HCT116 (cell line): ENCODE measurements around the gene GPR32. TPM values are rescaled to one million over a fixed set of nuclear protein-coding genes. Genes with fewer than 3 reads are reported as not detected.

Source experiments
- ATAC-seq: fragments of 200-7000 bp; cut with Tn5 transposase; 2 replicates; pipeline ENCODE4 v1.9.1; 2020; ENCODE audit warnings: mild to moderate bottlenecking, moderate library complexity
- BruUV-seq: library from RNA; stranded (reverse); fragments of 400-500 nt; replicated peaks from 2 replicates; lab custom pipeline; 2021; lab: Mats Ljungman, UMichigan
- CTCF ChIA-PET: fragments of 300-600 bp; sonication (Branson Sonifier 250); formaldehyde crosslinking; loops from one replicate; lab custom pipeline; 2021; ENCODE audit warnings: antibody characterized with exemption; lab: Charles Lee
- POLR2A ChIA-PET: fragments of 300-600, 350-600 bp; sonication (Branson Sonifier 250); formaldehyde crosslinking; loops from one replicate; lab custom pipeline; 2021; ENCODE audit warnings: antibody characterized with exemption; lab: Charles Lee
- RAD21 ChIA-PET, 2 experiments: fragments of 300-600 bp; sonication (Branson Sonifier 250); formaldehyde crosslinking; loops; one replicate each; lab custom pipeline; 2023; ENCODE audit warnings: low total read pairs in 2 of 2; ENCODE audit not compliant: uncharacterized antibody in 2 of 2, unreplicated experiment in 2 of 2, low non-redundant PET in 1 of 2; lab: Charles Lee
- DNase-seq: peaks from one replicate; pipeline ENCODE4 v3.0.0-alpha.2; 2010; ENCODE audit warnings: low read depth, low spot score
- H2AFZ ChIP-seq: fragments of 200-600 bp; shearing (Covaris generic), sonication (generic); 2 replicates; pipeline ENCODE4 v1.6.1; 2017; ENCODE audit warnings: low read depth, mixed run types, mixed read lengths, antibody characterized with exemption, low read length; ENCODE audit not compliant: poor library complexity, severe bottlenecking
- H3K27ac ChIP-seq: 2 replicates; pipeline ENCODE4 v1.5.1; 2012; ENCODE audit warnings: low read depth, low read length
- H3K27me3 ChIP-seq: fragments of 200-600 bp; sonication (generic); 2 replicates; pipeline ENCODE4 v1.6.1; 2016; ENCODE audit warnings: mixed run types, low read length, mixed read lengths; ENCODE audit not compliant: insufficient read depth
- H3K36me3 ChIP-seq, 2 experiments: fragments of 200-500 bp in 1 of 2; fragments of 200-600 bp in 1 of 2; sonication (Bioruptor generic) in 1 of 2; sonication (generic) in 1 of 2; 2 replicates each; pipeline versions ENCODE4 v1.5.1 to v1.6.1; 2014 to 2016; ENCODE audit warnings: low read length in 2 of 2, inconsistent platforms in 1 of 2, mixed read lengths in 1 of 2, mixed run types in 1 of 2; ENCODE audit not compliant: insufficient read depth in 2 of 2, control insufficient read depth in 1 of 2
- H3K4me1 ChIP-seq, 2 experiments: fragments of 200-600 bp in 1 of 2; sonication (generic) in 1 of 2; 2 replicates each; pipeline versions ENCODE4 v1.5.1 to v1.6.1; 2012 to 2017; ENCODE audit warnings: low read length in 2 of 2, inconsistent platforms in 1 of 2, mild to moderate bottlenecking in 1 of 2, mixed read lengths in 1 of 2, mixed run types in 1 of 2, moderate library complexity in 1 of 2; ENCODE audit not compliant: insufficient read depth in 2 of 2, control insufficient read depth in 1 of 2
- H3K4me2 ChIP-seq: fragments of 200-600 bp; sonication (generic); 2 replicates; pipeline ENCODE4 v1.6.1; 2017; ENCODE audit warnings: mixed run types, low read length, mixed read lengths
- H3K4me3 ChIP-seq, 2 experiments: fragments of 200-600 bp in 1 of 2; sonication (generic) in 1 of 2; replicated peaks in 1 of 2; 2 replicates each; pipeline ENCODE4 v1.5.1; 2011 to 2016; ENCODE audit warnings: low read length in 2 of 2, control low read depth in 1 of 2, low read depth in 1 of 2, mild to moderate bottlenecking in 1 of 2, mixed read lengths in 1 of 2, mixed run types in 1 of 2
- H3K79me2 ChIP-seq: fragments of 200-600 bp; sonication (generic); 2 replicates; pipeline ENCODE4 v1.6.1; 2017; ENCODE audit warnings: mild to moderate bottlenecking, mixed run types, low read length, moderate library complexity, mixed read lengths; ENCODE audit not compliant: insufficient read depth
- H3K9ac ChIP-seq: fragments of 200-600 bp; sonication (generic); 2 replicates; pipeline ENCODE4 v1.6.1; 2016; ENCODE audit warnings: low read length, mixed read lengths
- H3K9me2 ChIP-seq: fragments of 200-600 bp; sonication (generic), shearing (Covaris generic); 2 replicates; pipeline ENCODE4 v1.6.1; 2017; ENCODE audit warnings: mixed run types, mild to moderate bottlenecking, moderate library complexity; ENCODE audit not compliant: insufficient read depth
- H3K9me3 ChIP-seq, 2 experiments: fragments of 200-500 bp in 1 of 2; fragments of 200-600 bp in 1 of 2; sonication (Bioruptor generic) in 1 of 2; sonication (generic) in 1 of 2; 2 replicates each; pipeline ENCODE4 v1.6.1; 2014 to 2017; ENCODE audit warnings: low read length in 2 of 2, mixed read lengths in 2 of 2, inconsistent platforms in 1 of 2, low read depth in 1 of 2, mild to moderate bottlenecking in 1 of 2, mixed run types in 1 of 2, moderate library complexity in 1 of 2; ENCODE audit not compliant: control insufficient read depth in 1 of 2, insufficient read depth in 1 of 2
- H4K20me1 ChIP-seq: fragments of 200-600 bp; sonication (generic), shearing (Covaris generic); 2 replicates; pipeline ENCODE4 v1.6.1; 2017; ENCODE audit warnings: mixed run types, mild to moderate bottlenecking, moderate library complexity; ENCODE audit not compliant: insufficient read depth
- CBX3 ChIP-seq: IDR thresholded peaks from 2 replicates; pipeline ENCODE4 v1.6.1; 2012; ENCODE audit warnings: low read depth
- CEBPB ChIP-seq: IDR thresholded peaks from 2 replicates; pipeline ENCODE4 v1.6.1; 2012; ENCODE audit warnings: low read depth
- EGR1 ChIP-seq: IDR thresholded peaks from 2 replicates; pipeline ENCODE4 v1.6.1; 2012; ENCODE audit warnings: low read depth
- ELF1 ChIP-seq: IDR thresholded peaks from 2 replicates; pipeline ENCODE4 v1.6.1; 2012; ENCODE audit warnings: low read depth, borderline replicate concordance
- EZH2 ChIP-seq: fragments of 200-600 bp; sonication (generic); IDR thresholded peaks from 2 replicates; pipeline ENCODE4 v1.6.1; 2017; ENCODE audit warnings: antibody characterized with exemption, mixed run types
- JUND ChIP-seq: IDR thresholded peaks from 2 replicates; pipeline ENCODE4 v1.6.1; 2012
- POLR2A ChIP-seq: IDR thresholded peaks from 2 replicates; pipeline ENCODE4 v1.7.0; 2011; ENCODE audit warnings: borderline replicate concordance; ENCODE audit not compliant: insufficient read depth, insufficient read length; ENCODE audit errors: extremely low read depth
- POLR2AphosphoS5 ChIP-seq: IDR thresholded peaks from 2 replicates; pipeline ENCODE4 v1.6.1; 2011; ENCODE audit warnings: mild to moderate bottlenecking, low read depth, low read length, moderate library complexity
- SIN3A ChIP-seq: IDR thresholded peaks from 2 replicates; pipeline ENCODE4 v1.6.1; 2012; ENCODE audit warnings: low read depth
- SP1 ChIP-seq: IDR thresholded peaks from 2 replicates; pipeline ENCODE4 v1.6.1; 2012; ENCODE audit warnings: low read depth
- TCF7L2 ChIP-seq: IDR thresholded peaks from 2 replicates; pipeline ENCODE4 v1.7.0; 2011; ENCODE audit warnings: borderline replicate concordance, inconsistent platforms; ENCODE audit not compliant: insufficient read depth, insufficient read length; ENCODE audit errors: extremely low read depth
- YY1 ChIP-seq: IDR thresholded peaks from 2 replicates; pipeline ENCODE4 v1.6.1; 2011; ENCODE audit warnings: low read length, low read depth, moderate library complexity, mild to moderate bottlenecking; ENCODE audit not compliant: insufficient replicate concordance; ENCODE audit errors: extremely low read depth
- ZFX ChIP-seq: fragments of 450-650 bp; IDR thresholded peaks from 2 replicates; pipeline ENCODE4 v1.6.1; 2017
- ZNF274 ChIP-seq: fragments of 200-500 bp; sonication (Bioruptor generic); IDR thresholded peaks from 2 replicates; pipeline ENCODE4 v1.6.1; 2014; ENCODE audit warnings: mild to moderate bottlenecking, low read depth, low read length, inconsistent platforms
- intact Hi-C: fragments of 100-400 bp; cut with micrococcal nuclease; formaldehyde crosslinking; loops from 2 replicates; pipeline ENCODE4 v1.10.0; 2022
- total RNA-seq: library from RNA; stranded (reverse); gene quantifications from one replicate; pipeline ENCODE4 v1.2.1, GENCODE V29; 2021; ENCODE audit not compliant: unreplicated experiment
- TF ChIP-seq, protein P1 (sequence below): IDR thresholded peaks from 2 replicates; pipeline ENCODE4 v1.6.1; 2012
- TF ChIP-seq, protein P2 (sequence below), 3 experiments: fragments of 200-600 bp in 1 of 3; sonication (generic) in 1 of 3; IDR thresholded peaks in 2 of 3; conservative IDR thresholded peaks in 1 of 3; 2 replicates each; pipeline ENCODE4 v1.5.1; 2012 to 2017; ENCODE audit warnings: low read depth in 2 of 3, low read length in 2 of 3, antibody characterized with exemption in 1 of 3, borderline replicate concordance in 1 of 3, control low read depth in 1 of 3, mild to moderate bottlenecking in 1 of 3, mixed read lengths in 1 of 3, mixed run types in 1 of 3, moderate library complexity in 1 of 3; ENCODE audit not compliant: insufficient read depth in 1 of 3
- TF ChIP-seq, protein P3 (sequence below): IDR thresholded peaks from 2 replicates; pipeline ENCODE4 v1.6.1; 2012; ENCODE audit warnings: low read depth
- TF ChIP-seq, protein P4 (sequence below): IDR thresholded peaks from 2 replicates; pipeline ENCODE4 v1.6.1; 2012

The GPR32 gene
- total RNA-seq, 1 experiment from 2014 or later: not detected

DNA sequence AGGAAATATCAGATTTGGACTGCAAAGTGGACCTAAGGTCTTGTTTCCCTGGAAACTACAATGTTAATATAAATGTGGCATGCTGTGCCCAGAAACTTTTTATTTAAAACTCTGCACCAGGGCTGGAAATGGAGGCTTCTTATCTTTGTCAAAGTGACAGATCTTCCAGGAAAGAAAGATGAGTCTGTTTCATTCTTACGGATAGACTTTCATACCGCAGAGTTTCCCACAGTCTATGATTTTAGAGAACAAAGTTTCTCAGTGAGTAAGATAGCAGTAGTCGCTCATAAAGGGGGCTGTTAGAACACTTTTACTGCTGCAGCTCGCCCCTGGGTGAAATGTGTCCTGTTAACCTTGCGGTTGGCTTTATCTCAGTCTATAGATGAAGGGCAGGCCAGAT is 40.4 kb upstream of the GPR32 start (continued):
- TF ChIP-seq CBX3 (no peak), EGR1 (no peak), SIN3A (no peak), CEBPB (no peak), ZNF274 (no peak), ELF1 (no peak), ZFX (no peak), JUND (no peak)
- TF ChIP-seq, protein P1, sequence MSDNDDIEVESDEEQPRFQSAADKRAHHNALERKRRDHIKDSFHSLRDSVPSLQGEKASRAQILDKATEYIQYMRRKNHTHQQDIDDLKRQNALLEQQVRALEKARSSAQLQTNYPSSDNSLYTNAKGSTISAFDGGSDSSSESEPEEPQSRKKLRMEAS: no peak
- TF ChIP-seq, protein P2, sequence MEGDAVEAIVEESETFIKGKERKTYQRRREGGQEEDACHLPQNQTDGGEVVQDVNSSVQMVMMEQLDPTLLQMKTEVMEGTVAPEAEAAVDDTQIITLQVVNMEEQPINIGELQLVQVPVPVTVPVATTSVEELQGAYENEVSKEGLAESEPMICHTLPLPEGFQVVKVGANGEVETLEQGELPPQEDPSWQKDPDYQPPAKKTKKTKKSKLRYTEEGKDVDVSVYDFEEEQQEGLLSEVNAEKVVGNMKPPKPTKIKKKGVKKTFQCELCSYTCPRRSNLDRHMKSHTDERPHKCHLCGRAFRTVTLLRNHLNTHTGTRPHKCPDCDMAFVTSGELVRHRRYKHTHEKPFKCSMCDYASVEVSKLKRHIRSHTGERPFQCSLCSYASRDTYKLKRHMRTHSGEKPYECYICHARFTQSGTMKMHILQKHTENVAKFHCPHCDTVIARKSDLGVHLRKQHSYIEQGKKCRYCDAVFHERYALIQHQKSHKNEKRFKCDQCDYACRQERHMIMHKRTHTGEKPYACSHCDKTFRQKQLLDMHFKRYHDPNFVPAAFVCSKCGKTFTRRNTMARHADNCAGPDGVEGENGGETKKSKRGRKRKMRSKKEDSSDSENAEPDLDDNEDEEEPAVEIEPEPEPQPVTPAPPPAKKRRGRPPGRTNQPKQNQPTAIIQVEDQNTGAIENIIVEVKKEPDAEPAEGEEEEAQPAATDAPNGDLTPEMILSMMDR (IDR thresholded peaks at IDR 0.05 in 2 of 3, conservative IDR thresholded peaks at IDR 0.05 in 1 of 3; ENCODE audit: borderline replicate concordance in 1 of 3, insufficient read depth in 1 of 3, low read depth in 2 of 3, low read length in 2 of 3): no peak

DNA sequence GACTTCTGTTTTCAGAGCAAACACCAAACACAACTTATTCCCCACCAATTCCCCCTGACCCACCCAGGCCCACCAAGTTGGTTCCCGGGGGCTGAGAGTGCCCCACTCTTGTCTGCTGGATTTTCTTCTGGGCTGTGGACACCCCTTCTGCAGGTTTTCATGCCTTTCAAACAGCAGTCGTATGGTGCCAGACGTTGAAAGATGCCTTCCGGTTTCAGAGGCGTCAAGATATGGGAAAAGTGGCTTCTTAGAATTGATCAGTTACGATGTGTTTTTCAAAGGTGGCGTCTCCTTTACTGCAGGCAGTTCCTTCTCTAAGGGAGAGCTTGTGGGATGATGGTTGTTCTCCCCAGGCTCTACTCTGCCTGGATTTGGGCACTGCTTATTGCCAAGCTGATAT is 34.4 kb upstream of the GPR32 start:
- H3K4me1 ChIP-seq: no peaks in the 10 kb centered on the region
- no peaks in the 10 kb centered on the region for H3K9me2 ChIP-seq
- H3K27ac ChIP-seq: no peak overlapping the region
- intact Hi-C loops: no loop called here
- DNase-seq (no peak), ATAC-seq (no peak)
- TF ChIP-seq, protein P3, sequence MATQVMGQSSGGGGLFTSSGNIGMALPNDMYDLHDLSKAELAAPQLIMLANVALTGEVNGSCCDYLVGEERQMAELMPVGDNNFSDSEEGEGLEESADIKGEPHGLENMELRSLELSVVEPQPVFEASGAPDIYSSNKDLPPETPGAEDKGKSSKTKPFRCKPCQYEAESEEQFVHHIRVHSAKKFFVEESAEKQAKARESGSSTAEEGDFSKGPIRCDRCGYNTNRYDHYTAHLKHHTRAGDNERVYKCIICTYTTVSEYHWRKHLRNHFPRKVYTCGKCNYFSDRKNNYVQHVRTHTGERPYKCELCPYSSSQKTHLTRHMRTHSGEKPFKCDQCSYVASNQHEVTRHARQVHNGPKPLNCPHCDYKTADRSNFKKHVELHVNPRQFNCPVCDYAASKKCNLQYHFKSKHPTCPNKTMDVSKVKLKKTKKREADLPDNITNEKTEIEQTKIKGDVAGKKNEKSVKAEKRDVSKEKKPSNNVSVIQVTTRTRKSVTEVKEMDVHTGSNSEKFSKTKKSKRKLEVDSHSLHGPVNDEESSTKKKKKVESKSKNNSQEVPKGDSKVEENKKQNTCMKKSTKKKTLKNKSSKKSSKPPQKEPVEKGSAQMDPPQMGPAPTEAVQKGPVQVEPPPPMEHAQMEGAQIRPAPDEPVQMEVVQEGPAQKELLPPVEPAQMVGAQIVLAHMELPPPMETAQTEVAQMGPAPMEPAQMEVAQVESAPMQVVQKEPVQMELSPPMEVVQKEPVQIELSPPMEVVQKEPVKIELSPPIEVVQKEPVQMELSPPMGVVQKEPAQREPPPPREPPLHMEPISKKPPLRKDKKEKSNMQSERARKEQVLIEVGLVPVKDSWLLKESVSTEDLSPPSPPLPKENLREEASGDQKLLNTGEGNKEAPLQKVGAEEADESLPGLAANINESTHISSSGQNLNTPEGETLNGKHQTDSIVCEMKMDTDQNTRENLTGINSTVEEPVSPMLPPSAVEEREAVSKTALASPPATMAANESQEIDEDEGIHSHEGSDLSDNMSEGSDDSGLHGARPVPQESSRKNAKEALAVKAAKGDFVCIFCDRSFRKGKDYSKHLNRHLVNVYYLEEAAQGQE: no peak
- TF ChIP-seq, protein P4, sequence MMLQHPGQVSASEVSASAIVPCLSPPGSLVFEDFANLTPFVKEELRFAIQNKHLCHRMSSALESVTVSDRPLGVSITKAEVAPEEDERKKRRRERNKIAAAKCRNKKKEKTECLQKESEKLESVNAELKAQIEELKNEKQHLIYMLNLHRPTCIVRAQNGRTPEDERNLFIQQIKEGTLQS: no peak
- TF ChIP-seq POLR2AphosphoS5 (no peak), EZH2 (no peak), ELF1 (no peak), TCF7L2 (no peak), ZFX (no peak), CBX3 (no peak), YY1 (no peak), CEBPB (no peak), POLR2A (no peak), SP1 (no peak), SIN3A (no peak), JUND (no peak)
- TF ChIP-seq, protein P1: no peak
- no peaks in the 10 kb centered on the region for H3K79me2 ChIP-seq
- ChIA-PET CTCF (interaction anchor here (1.3 to 1.8 kb wide), 2 partner anchors 11 to 179 kb away, joined by 3 to 6 read pairs; no protein-coding TSS in a partner anchor), POLR2A (interaction anchor here (2.2 kb wide), 1 partner anchor 11 kb away, joined by 6 read pairs; no protein-coding TSS in a partner anchor), RAD21 (no interaction called here)
- H3K9me3 ChIP-seq: no peaks in the 10 kb centered on the region
- H4K20me1 ChIP-seq: no peaks in the 10 kb centered on the region
- no peak overlapping the region for H2AFZ ChIP-seq
- peaks cover 3% of the 10 kb centered on the region for H3K27me3 ChIP-seq
- H3K9ac ChIP-seq: no peak overlapping the region
- H3K36me3 ChIP-seq: no peaks in the 10 kb centered on the region
- H3K4me3 ChIP-seq: no peak overlapping the region
- BruUV-seq: no TSS peak
- H3K4me2 ChIP-seq: no peak overlapping the region
